Right forelimb (tissue), 1 donor: ENCODE measurements around the gene ROS1.

ENCODE experiments used
- DNase-seq: peaks from one replicate; pipeline ENCODE4 v3.0.0-alpha.2; 2018

Gene ROS1

GRCh38 chr6:117306227-117306790 is 119.4 kb downstream of the ROS1 start:
- no peak for DNase-seq

- DNase-seq: no peak
These were observed 121.3 kb downstream of the ROS1 start for GRCh38 chr6:117304446-117304845.

GRCh38 chr6:117303323-117303722 is 122.4 kb downstream of the ROS1 start:
- DNase-seq: no peak

GRCh38 chr6:117298941-117299340 is 126.8 kb downstream of the ROS1 start:
- no peak for DNase-seq

GRCh38 chr6:117290173-117290846 is 135.4 kb downstream of the ROS1 start:
- no peak for DNase-seq

- no peak for DNase-seq
These were observed 137.5 kb downstream of the ROS1 start for GRCh38 chr6:117288083-117288715.

- DNase-seq: no peak
These were observed 144.8 kb downstream of the ROS1 start for GRCh38 chr6:117280922-117281321.

- DNase-seq: no peak
These were observed 148.9 kb downstream of the ROS1 start for GRCh38 chr6:117276778-117277316.

GRCh38 chr6:117275711-117276110 is 150.0 kb downstream of the ROS1 start:
- DNase-seq: no peak

GRCh38 chr6:117275205-117275604 is 150.5 kb downstream of the ROS1 start:
- DNase-seq: no peak

- no peak for DNase-seq
These were observed 152.9 kb downstream of the ROS1 start for GRCh38 chr6:117272891-117273290.

- DNase-seq: no peak
These were observed 153.5 kb downstream of the ROS1 start for GRCh38 chr6:117272032-117272866.

- no peak for DNase-seq
These were observed 154.8 kb downstream of the ROS1 start for GRCh38 chr6:117270843-117271507.

- DNase-seq: peak; percentile 50
These were observed 155.5 kb downstream of the ROS1 start for GRCh38 chr6:117270055-117270842.

GRCh38 chr6:117269638-117270054 is 156.1 kb downstream of the ROS1 start:
- DNase-seq: no peak

- DNase-seq: no peak
These were observed 156.8 kb downstream of the ROS1 start for GRCh38 chr6:117268924-117269323.

- no peak for DNase-seq
These were observed 157.8 kb downstream of the ROS1 start for GRCh38 chr6:117267766-117268534.

GRCh38 chr6:117267054-117267347 is 158.7 kb downstream of the ROS1 start:
- no peak for DNase-seq

- no peak for DNase-seq
These were observed 159.3 kb downstream of the ROS1 start for GRCh38 chr6:117266257-117267053.
